Measurements from ENCODE around the gene ZNF37A.
A peak's percentile ranks its signal among the peaks of the same experiment; 100 is the strongest.
"Not testable (repeated sequence)": the region's sequence is repeated elsewhere in the genome, so short reads cannot be mapped to it uniquely, and the experiment has no call there.

ZNF37A gene

GRCh38 chr10:38094158-38094926, at the start of gene ZNF37A:
TSS of gene ZNF37A (plus strand) at chr10:38094337. CDS start at chr10:38096618, 2,281 bp downstream.
- peak; percentile 89 for DNase-seq

- DNase-seq, result no peak
Measured at GRCh38 chr10:38045129-38045528, 49.0 kb upstream of the ZNF37A start.

GRCh38 chr10:38047666-38048065, 46.5 kb upstream of the ZNF37A start:
- DNase-seq, result no peak

GRCh38 chr10:38050212-38050611, 43.9 kb upstream of the ZNF37A start:
- no peak for DNase-seq

GRCh38 chr10:38054361-38054797, 39.8 kb upstream of the ZNF37A start:
- no peak for DNase-seq

- DNase-seq, result not testable (repeated sequence)
Measured at GRCh38 chr10:38055274-38055894, 38.8 kb upstream of the ZNF37A start.

- DNase-seq, result not testable (repeated sequence)
Measured at GRCh38 chr10:38069663-38070062, 24.5 kb upstream of the ZNF37A start.

- no peak for DNase-seq
Measured at GRCh38 chr10:38070501-38070900, 23.6 kb upstream of the ZNF37A start.

GRCh38 chr10:38072552-38072951, 21.6 kb upstream of the ZNF37A start:
- no peak for DNase-seq

- no peak for DNase-seq
Measured at GRCh38 chr10:38076687-38077086, 17.4 kb upstream of the ZNF37A start.

- not testable (repeated sequence) for DNase-seq
Measured at GRCh38 chr10:38093318-38093717, 819 bp upstream of the ZNF37A start.

- peak in 1 of 2 experiments; percentile 4 for DNase-seq
Measured at GRCh38 chr10:38093816-38094157, 350 bp upstream of the ZNF37A start.

GRCh38 chr10:38094927-38095574, 914 bp downstream of the ZNF37A start:
- DNase-seq, result no peak

GRCh38 chr10:38102880-38103279, 8.7 kb downstream of the ZNF37A start:
- DNase-seq, result no peak

- no peak for DNase-seq
Measured at GRCh38 chr10:38103756-38104155, 9.6 kb downstream of the ZNF37A start.

- DNase-seq, result no peak
Measured at GRCh38 chr10:38112159-38112558, 18.0 kb downstream of the ZNF37A start.

GRCh38 chr10:38118072-38118807, 24.1 kb downstream of the ZNF37A start:
- no peak for DNase-seq

- no peak for DNase-seq
Measured at GRCh38 chr10:38119038-38119437, 24.9 kb downstream of the ZNF37A start.

- DNase-seq, result no peak
Measured at GRCh38 chr10:38127812-38128211, 33.7 kb downstream of the ZNF37A start.

GRCh38 chr10:38143587-38143986, 49.5 kb downstream of the ZNF37A start:
- no peak for DNase-seq

GRCh38 chr10:38146579-38147333, 52.6 kb downstream of the ZNF37A start:
- DNase-seq, result no peak

- DNase-seq, result no peak
Measured at GRCh38 chr10:38147686-38148085, 53.5 kb downstream of the ZNF37A start.

Measured in activated CD4-positive, alpha-beta T cell treated with anti-CD3 and anti-CD28 coated beads, Interleukin-2, amount 50 U/mL, for 4 hours (primary cell).